GM21576 (cell line): ENCODE measurements around the gene LRRN2.
"Not testable (repeated sequence)": the region's sequence is repeated elsewhere in the genome, so short reads cannot be mapped to it uniquely, and the experiment has no call there.

Source experiments
- ATAC-seq: cut with Tn5 transposase; IDR thresholded peaks from one replicate; pipeline ENCODE4 v1.9.1; 2021; ENCODE audit warnings: mild to moderate bottlenecking, moderate library complexity; ENCODE audit not compliant: unreplicated experiment

The LRRN2 gene

GRCh38 chr1:204685236-204686006 lies at the start of gene LRRN2:
TSS of gene LRRN2 (minus strand) at chr1:204685738. CDS start at chr1:204619992, 65,746 bp downstream.
- no peak for ATAC-seq

GRCh38 chr1:204735042-204735441 lies 49.5 kb upstream of the LRRN2 start:
- no peak for ATAC-seq

- no peak for ATAC-seq
These were observed 48.5 kb upstream of the LRRN2 start for GRCh38 chr1:204733869-204734596.

GRCh38 chr1:204733289-204733688 lies 47.8 kb upstream of the LRRN2 start:
- ATAC-seq, result no peak

GRCh38 chr1:204731985-204732575 lies 46.5 kb upstream of the LRRN2 start:
- no peak for ATAC-seq

- no peak for ATAC-seq
These were observed 46.0 kb upstream of the LRRN2 start for GRCh38 chr1:204731509-204731908.

- no peak for ATAC-seq
These were observed 45.4 kb upstream of the LRRN2 start for GRCh38 chr1:204730826-204731459.

- no peak for ATAC-seq
These were observed 44.0 kb upstream of the LRRN2 start for GRCh38 chr1:204729516-204729915.

GRCh38 chr1:204728456-204728855 lies 42.9 kb upstream of the LRRN2 start:
- no peak for ATAC-seq

GRCh38 chr1:204728045-204728444 lies 42.5 kb upstream of the LRRN2 start:
- no peak for ATAC-seq

- not testable (repeated sequence) for ATAC-seq
These were observed 41.9 kb upstream of the LRRN2 start for GRCh38 chr1:204727438-204727837.

- ATAC-seq, result no peak
These were observed 40.9 kb upstream of the LRRN2 start for GRCh38 chr1:204726478-204726877.

GRCh38 chr1:204725821-204726448 lies 40.4 kb upstream of the LRRN2 start:
- ATAC-seq, result no peak

- no peak for ATAC-seq
These were observed 37.7 kb upstream of the LRRN2 start for GRCh38 chr1:204723131-204723787.

GRCh38 chr1:204721373-204722055 lies 36.0 kb upstream of the LRRN2 start:
- ATAC-seq, result no peak

- no peak for ATAC-seq
These were observed 31.1 kb upstream of the LRRN2 start for GRCh38 chr1:204716660-204717059.

- peak; percentile 52 for ATAC-seq
These were observed 29.4 kb upstream of the LRRN2 start for GRCh38 chr1:204714861-204715511.

GRCh38 chr1:204714194-204714860 lies 28.8 kb upstream of the LRRN2 start:
- ATAC-seq, result no peak

GRCh38 chr1:204713541-204713940 lies 28.0 kb upstream of the LRRN2 start:
- ATAC-seq, result no peak
